Measurements from ENCODE around the gene CBLC.

Gene CBLC

DNA sequence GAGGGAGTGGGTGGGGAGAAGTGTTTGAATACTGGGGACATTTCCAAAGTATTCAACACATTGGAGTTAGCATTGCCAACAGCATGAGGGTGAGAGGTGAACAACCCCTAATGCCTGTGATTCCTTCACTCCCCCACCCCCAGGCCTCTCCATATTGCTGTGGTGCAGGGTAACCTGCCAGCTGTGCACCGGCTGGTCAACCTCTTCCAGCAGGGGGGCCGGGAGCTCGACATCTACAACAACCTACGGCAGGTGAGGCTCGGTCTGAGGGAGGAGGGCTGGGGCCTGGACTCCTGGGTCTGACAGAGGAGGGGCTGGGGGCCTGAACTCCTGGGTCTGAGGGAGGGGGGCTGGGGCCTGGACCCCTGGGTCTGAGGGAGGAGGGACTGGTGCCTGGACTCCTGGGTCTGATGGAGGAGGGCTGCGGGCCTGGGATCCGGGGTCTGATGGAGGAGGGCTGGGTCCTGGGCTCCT lies 21.6 kb upstream of the CBLC start:
- no peak overlapping the region for H3K4me3 ChIP-seq (ENCODE audit: insufficient read depth, low read length, poor library complexity, severe bottlenecking)
- H3K79me2 ChIP-seq (ENCODE audit: insufficient read depth, low read length): peaks cover 24% of the 10 kb centered on the region
- H3F3A ChIP-seq (ENCODE audit: insufficient read depth): peaks cover 28% of the 10 kb centered on the region
- H3K4me2 ChIP-seq (ENCODE audit: low read depth, low read length, poor library complexity, severe bottlenecking): no peak overlapping the region
- no peaks in the 10 kb centered on the region for H3K9me3 ChIP-seq (ENCODE audit: insufficient read depth, low read length)
- H3K27me3 ChIP-seq (ENCODE audit: low read length): no peaks in the 10 kb centered on the region
- no peaks in the 10 kb centered on the region for H3K36me3 ChIP-seq (ENCODE audit: low read length)
- peaks cover 4% of the 10 kb centered on the region for H4K20me1 ChIP-seq (ENCODE audit: low read depth, low read length)
- no peak overlapping the region for H3K27ac ChIP-seq (ENCODE audit: low read depth, low read length)
- no peak overlapping the region for H2AFZ ChIP-seq (ENCODE audit: low read depth, low read length, severe bottlenecking)
- no peak overlapping the region for H3K9ac ChIP-seq (ENCODE audit: low read length)
- TF ChIP-seq EZH2phosphoT487 (conservative IDR thresholded peaks at IDR 0.05; ENCODE audit: low read length): no peak
- TF ChIP-seq, protein P1, sequence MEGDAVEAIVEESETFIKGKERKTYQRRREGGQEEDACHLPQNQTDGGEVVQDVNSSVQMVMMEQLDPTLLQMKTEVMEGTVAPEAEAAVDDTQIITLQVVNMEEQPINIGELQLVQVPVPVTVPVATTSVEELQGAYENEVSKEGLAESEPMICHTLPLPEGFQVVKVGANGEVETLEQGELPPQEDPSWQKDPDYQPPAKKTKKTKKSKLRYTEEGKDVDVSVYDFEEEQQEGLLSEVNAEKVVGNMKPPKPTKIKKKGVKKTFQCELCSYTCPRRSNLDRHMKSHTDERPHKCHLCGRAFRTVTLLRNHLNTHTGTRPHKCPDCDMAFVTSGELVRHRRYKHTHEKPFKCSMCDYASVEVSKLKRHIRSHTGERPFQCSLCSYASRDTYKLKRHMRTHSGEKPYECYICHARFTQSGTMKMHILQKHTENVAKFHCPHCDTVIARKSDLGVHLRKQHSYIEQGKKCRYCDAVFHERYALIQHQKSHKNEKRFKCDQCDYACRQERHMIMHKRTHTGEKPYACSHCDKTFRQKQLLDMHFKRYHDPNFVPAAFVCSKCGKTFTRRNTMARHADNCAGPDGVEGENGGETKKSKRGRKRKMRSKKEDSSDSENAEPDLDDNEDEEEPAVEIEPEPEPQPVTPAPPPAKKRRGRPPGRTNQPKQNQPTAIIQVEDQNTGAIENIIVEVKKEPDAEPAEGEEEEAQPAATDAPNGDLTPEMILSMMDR (IDR thresholded peaks at IDR 0.05; ENCODE audit: insufficient read depth, low read length, poor library complexity, severe bottlenecking): no peak
- no peaks in the 10 kb centered on the region for H3K9me2 ChIP-seq (replicated peaks; ENCODE audit: insufficient read depth, low read length)

DNA sequence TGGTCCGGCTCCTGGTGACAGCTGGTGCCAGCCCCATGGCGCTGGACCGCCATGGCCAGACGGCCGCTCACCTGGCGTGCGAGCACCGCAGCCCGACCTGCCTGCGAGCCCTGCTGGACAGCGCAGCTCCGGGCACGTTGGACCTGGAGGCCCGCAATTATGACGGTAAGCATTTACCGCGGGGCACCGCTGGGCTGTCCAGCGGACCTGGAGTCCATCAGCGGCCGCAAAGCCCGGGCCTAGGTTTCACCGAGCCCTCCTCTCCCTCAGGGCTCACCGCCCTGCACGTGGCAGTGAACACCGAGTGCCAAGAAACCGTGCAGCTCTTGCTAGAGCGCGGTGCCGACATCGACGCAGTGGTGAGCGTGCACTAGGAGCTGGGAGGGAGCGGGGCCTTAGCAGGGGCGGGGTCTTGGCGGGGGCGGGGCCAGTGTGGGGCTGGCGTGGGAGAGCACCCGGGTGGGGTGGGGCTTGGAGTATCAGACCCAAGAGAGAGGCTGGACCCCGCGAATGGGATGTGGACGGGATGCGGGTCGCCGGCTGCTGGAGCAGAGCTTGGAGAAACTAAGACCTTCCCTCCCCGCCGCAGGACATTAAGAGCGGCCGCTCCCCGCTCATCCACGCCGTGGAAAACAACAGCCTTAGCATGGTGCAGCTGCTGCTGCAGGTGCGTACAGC lies 20.5 kb upstream of the CBLC start:
- Histone ChIP-seq H3K27me3 (ENCODE audit: low read length) (no peaks in the 10 kb centered on the region), H3K4me3 (ENCODE audit: insufficient read depth, low read length, poor library complexity, severe bottlenecking) (no peak overlapping the region), H4K20me1 (ENCODE audit: low read depth, low read length) (peaks cover 4% of the 10 kb centered on the region), H3K4me2 (ENCODE audit: low read depth, low read length, poor library complexity, severe bottlenecking) (no peak overlapping the region), H3F3A (ENCODE audit: insufficient read depth) (peaks cover 17% of the 10 kb centered on the region), H3K27ac (ENCODE audit: low read depth, low read length) (no peak overlapping the region), H3K9me3 (ENCODE audit: insufficient read depth, low read length) (no peaks in the 10 kb centered on the region), H3K9me2 (replicated peaks; ENCODE audit: insufficient read depth, low read length) (no peaks in the 10 kb centered on the region), H3K36me3 (ENCODE audit: low read length) (no peaks in the 10 kb centered on the region), H3K9ac (ENCODE audit: low read length) (no peak overlapping the region), H2AFZ (ENCODE audit: low read depth, low read length, severe bottlenecking) (no peak overlapping the region), H3K79me2 (ENCODE audit: insufficient read depth, low read length) (peaks cover 21% of the 10 kb centered on the region)
- TF ChIP-seq EZH2phosphoT487 (conservative IDR thresholded peaks at IDR 0.05; ENCODE audit: low read length): no peak
- TF ChIP-seq, protein P1 (IDR thresholded peaks at IDR 0.05; ENCODE audit: insufficient read depth, low read length, poor library complexity, severe bottlenecking): no peak

DNA sequence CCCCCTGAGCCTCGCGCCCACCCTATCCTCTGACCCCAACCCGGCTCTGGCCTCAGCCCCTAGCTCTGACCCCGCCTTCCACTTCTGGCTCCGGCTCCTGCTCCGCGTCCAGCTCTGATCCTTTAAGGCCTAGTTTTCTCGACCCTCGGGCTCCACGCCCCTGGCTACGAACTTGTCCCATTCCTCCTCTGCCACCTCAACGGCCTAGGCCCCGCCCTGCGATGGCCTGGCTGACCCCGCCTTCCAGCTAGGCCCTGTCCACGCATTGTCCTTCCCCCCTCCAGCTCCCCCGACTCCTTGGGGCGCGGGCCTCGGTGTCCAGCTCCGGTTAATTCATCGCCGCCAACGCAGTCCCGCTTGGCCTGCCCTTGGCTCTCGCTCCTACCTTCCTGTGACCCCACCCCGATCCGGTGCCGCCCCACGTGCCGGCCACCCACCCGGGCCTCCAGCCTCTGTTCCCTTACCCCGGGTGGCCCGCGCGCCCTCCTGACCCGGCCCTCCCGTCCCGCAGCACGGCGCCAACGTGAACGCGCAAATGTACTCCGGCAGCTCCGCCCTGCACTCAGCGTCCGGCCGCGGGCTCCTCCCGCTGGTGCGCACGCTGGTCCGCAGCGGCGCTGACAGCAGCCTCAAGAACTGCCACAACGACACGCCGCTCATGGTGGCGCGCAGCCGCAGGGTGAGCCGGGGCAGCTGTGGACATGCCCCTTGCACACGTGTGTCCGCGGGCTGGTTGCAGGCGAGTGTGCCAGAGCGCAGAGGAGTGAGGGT lies 19.8 kb upstream of the CBLC start:
- Histone ChIP-seq H3K36me3 (ENCODE audit: low read length) (no peaks in the 10 kb centered on the region), H2AFZ (ENCODE audit: low read depth, low read length, severe bottlenecking) (no peak overlapping the region), H3K79me2 (ENCODE audit: insufficient read depth, low read length) (peaks cover 21% of the 10 kb centered on the region), H3K27ac (ENCODE audit: low read depth, low read length) (no peak overlapping the region), H3K4me2 (ENCODE audit: low read depth, low read length, poor library complexity, severe bottlenecking) (no peak overlapping the region), H4K20me1 (ENCODE audit: low read depth, low read length) (peaks cover 4% of the 10 kb centered on the region), H3K9me3 (ENCODE audit: insufficient read depth, low read length) (no peaks in the 10 kb centered on the region), H3F3A (ENCODE audit: insufficient read depth) (peaks cover 15% of the 10 kb centered on the region), H3K9ac (ENCODE audit: low read length) (no peak overlapping the region), H3K4me3 (ENCODE audit: insufficient read depth, low read length, poor library complexity, severe bottlenecking) (no peak overlapping the region), H3K27me3 (ENCODE audit: low read length) (no peaks in the 10 kb centered on the region), H3K9me2 (replicated peaks; ENCODE audit: insufficient read depth, low read length) (no peaks in the 10 kb centered on the region)
- TF ChIP-seq, protein P1 (IDR thresholded peaks at IDR 0.05; ENCODE audit: insufficient read depth, low read length, poor library complexity, severe bottlenecking): no peak
- no peak for TF ChIP-seq EZH2phosphoT487 (conservative IDR thresholded peaks at IDR 0.05; ENCODE audit: low read length)

Measured in SU-DHL-6 (cell line).